Endodermal cell (in vitro differentiated cells): Measurements from ENCODE around the gene NSA2. TPM values are rescaled to one million over a fixed set of nuclear protein-coding genes. Genes with fewer than 3 reads are reported as not detected.
A peak's percentile ranks its signal among the peaks of the same experiment; 100 is the strongest.

Experiments
- DNase-seq: peaks from one replicate; pipeline ENCODE4 v3.0.0-alpha.2; 2017
- H3K27ac ChIP-seq: 2 replicates; pipeline ENCODE4 v1.5.1; 2013; ENCODE audit warnings: mild to moderate bottlenecking, low read depth, low read length, moderate library complexity
- H3K27me3 ChIP-seq: 2 replicates; pipeline ENCODE4 v1.6.1; 2013; ENCODE audit warnings: mild to moderate bottlenecking, low read length, moderate library complexity; ENCODE audit not compliant: insufficient read depth, control insufficient read depth, poor library complexity, severe bottlenecking
- H3K36me3 ChIP-seq: 2 replicates; pipeline ENCODE4 v1.7.0; 2013; ENCODE audit warnings: mild to moderate bottlenecking, low read length, moderate library complexity; ENCODE audit not compliant: control insufficient read depth, insufficient read depth
- H3K4me1 ChIP-seq: one replicate; pipeline ENCODE4 v1.7.0; 2013; ENCODE audit warnings: low read length; ENCODE audit not compliant: control insufficient read depth, insufficient read depth
- H3K4me3 ChIP-seq: 2 replicates; pipeline ENCODE4 v1.5.1; 2013; ENCODE audit warnings: mild to moderate bottlenecking, low read length, moderate library complexity
- H3K9ac ChIP-seq: 2 replicates; pipeline ENCODE4 v1.6.1; 2013; ENCODE audit warnings: mild to moderate bottlenecking, low read length, moderate library complexity; ENCODE audit not compliant: poor library complexity, severe bottlenecking; ENCODE audit errors: extremely low read depth
- H3K9me3 ChIP-seq: 2 replicates; pipeline ENCODE4 v1.6.1; 2013; ENCODE audit warnings: mild to moderate bottlenecking, low read length, moderate library complexity; ENCODE audit not compliant: control insufficient read depth
- H3K27ac Mint-ChIP-seq: 2 replicates; pipeline ENCODE4 v1.8.0; 2020; ENCODE audit warnings: mixed read lengths
- H3K27me3 Mint-ChIP-seq: 2 replicates; pipeline ENCODE4 v1.8.0; 2021; ENCODE audit warnings: mild to moderate bottlenecking, mixed read lengths; ENCODE audit not compliant: insufficient read depth
- H3K36me3 Mint-ChIP-seq: 2 replicates; pipeline ENCODE4 v1.8.0; 2020; ENCODE audit warnings: low read depth, mixed read lengths
- H3K4me1 Mint-ChIP-seq: 2 replicates; pipeline ENCODE4 v1.8.0; 2020; ENCODE audit warnings: mixed read lengths
- H3K4me3 Mint-ChIP-seq: 2 replicates; pipeline ENCODE4 v1.8.0; 2020; ENCODE audit warnings: mild to moderate bottlenecking, moderate library complexity, mixed read lengths
- H3K9me3 Mint-ChIP-seq: 2 replicates; pipeline ENCODE4 v1.8.0; 2020; ENCODE audit warnings: mild to moderate bottlenecking, mixed read lengths
- WGBS, 2 experiments: methylation state at CpG; one replicate each; pipeline versions ENCODE4 v1.1.5 to v1.1.7; 2013; ENCODE audit warnings: missing lambda C conversion rate in 2 of 2, mixed read lengths in 1 of 2; ENCODE audit not compliant: insufficient coverage in 1 of 2, insufficient read length in 1 of 2; 5-methylcytosine and 5-hydroxymethylcytosine counted together
- total RNA-seq, 2 donors: library from RNA; stranded (reverse); fragmentation: NEBNext Ultra II Directional in 1 of 2; extraction: Animal tissue kit (Norgen Biotek cat#: 25700) in 1 of 2; gene quantifications; 2 replicates in 1 of 2; 3 replicates in 1 of 2; pipeline ENCODE4 v1.2.1, GENCODE V29; 2021
- TF ChIP-seq, protein P1 (sequence below): fragments of 200-600 bp; sonication (generic); conservative IDR thresholded peaks from 2 replicates; pipeline ENCODE4 v1.5.0; 2021; ENCODE audit warnings: antibody characterized with exemption, mild to moderate bottlenecking

Gene NSA2
- total RNA-seq, 2 donors from 2014 or later: 53.1 to 62.8 TPM

GRCh38 chr5:74761241-74761640 lies 5.8 kb upstream of the NSA2 start:
- WGBS, 2 experiments: 100% methylated on average over 1 of the region's 1 CpG; no CpG with 5 or more reads in 1 of the 2 experiments
- Histone ChIP-seq H3K4me3 (no peak overlapping the region), H3K27me3 (no peaks in the 10 kb centered on the region), H3K9ac (no peak overlapping the region), H3K27ac (no peak overlapping the region), H3K4me1 (peaks cover 14% of the 10 kb centered on the region), H3K36me3 (peaks cover 53% of the 10 kb centered on the region), H3K9me3 (peaks cover 11% of the 10 kb centered on the region)
- Mint-ChIP-seq H3K27me3 (no peaks in the 10 kb centered on the region), H3K27ac (no peak overlapping the region), H3K4me3 (no peak overlapping the region), H3K4me1 (peaks cover 30% of the 10 kb centered on the region), H3K9me3 (peaks cover 5% of the 10 kb centered on the region), H3K36me3 (peaks cover 39% of the 10 kb centered on the region)
- DNase-seq: no peak
- TF ChIP-seq, protein P1, sequence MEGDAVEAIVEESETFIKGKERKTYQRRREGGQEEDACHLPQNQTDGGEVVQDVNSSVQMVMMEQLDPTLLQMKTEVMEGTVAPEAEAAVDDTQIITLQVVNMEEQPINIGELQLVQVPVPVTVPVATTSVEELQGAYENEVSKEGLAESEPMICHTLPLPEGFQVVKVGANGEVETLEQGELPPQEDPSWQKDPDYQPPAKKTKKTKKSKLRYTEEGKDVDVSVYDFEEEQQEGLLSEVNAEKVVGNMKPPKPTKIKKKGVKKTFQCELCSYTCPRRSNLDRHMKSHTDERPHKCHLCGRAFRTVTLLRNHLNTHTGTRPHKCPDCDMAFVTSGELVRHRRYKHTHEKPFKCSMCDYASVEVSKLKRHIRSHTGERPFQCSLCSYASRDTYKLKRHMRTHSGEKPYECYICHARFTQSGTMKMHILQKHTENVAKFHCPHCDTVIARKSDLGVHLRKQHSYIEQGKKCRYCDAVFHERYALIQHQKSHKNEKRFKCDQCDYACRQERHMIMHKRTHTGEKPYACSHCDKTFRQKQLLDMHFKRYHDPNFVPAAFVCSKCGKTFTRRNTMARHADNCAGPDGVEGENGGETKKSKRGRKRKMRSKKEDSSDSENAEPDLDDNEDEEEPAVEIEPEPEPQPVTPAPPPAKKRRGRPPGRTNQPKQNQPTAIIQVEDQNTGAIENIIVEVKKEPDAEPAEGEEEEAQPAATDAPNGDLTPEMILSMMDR: peak; percentile 34

DNA sequence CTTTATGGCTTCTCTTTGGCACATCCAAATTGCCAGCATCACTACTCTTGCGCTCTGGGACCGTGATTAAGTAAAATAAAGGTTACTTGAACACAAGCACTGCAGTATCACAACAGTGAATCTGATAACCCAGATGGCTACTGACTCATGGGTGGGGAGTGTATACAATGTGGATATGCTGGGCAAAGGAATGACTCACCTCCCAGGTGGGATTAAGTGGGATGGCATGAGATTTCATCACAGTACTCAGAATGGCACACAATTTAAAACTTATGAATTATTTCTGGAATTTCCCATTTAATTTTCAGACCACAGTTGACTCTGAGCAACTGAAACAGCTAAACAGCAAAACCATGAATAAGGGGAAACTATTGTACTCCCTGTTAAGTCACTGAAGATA lies 4.5 kb upstream of the NSA2 start:
- Mint-ChIP-seq H3K27me3 (no peaks in the 10 kb centered on the region), H3K4me3 (no peak overlapping the region), H3K4me1 (peaks cover 30% of the 10 kb centered on the region), H3K27ac (peak overlapping the region; percentile 28), H3K36me3 (peaks cover 26% of the 10 kb centered on the region), H3K9me3 (no peaks in the 10 kb centered on the region)
- Histone ChIP-seq H3K9ac (no peak overlapping the region), H3K4me3 (peak overlapping the region; percentile 32), H3K4me1 (peaks cover 14% of the 10 kb centered on the region), H3K27me3 (no peaks in the 10 kb centered on the region), H3K27ac (no peak overlapping the region), H3K9me3 (no peaks in the 10 kb centered on the region), H3K36me3 (peaks cover 39% of the 10 kb centered on the region)
- 94% methylated on average over 2 of the region's 2 CpGs for WGBS, 2 experiments
- DNase-seq: no peak
- TF ChIP-seq, protein P1: no peak

DNA sequence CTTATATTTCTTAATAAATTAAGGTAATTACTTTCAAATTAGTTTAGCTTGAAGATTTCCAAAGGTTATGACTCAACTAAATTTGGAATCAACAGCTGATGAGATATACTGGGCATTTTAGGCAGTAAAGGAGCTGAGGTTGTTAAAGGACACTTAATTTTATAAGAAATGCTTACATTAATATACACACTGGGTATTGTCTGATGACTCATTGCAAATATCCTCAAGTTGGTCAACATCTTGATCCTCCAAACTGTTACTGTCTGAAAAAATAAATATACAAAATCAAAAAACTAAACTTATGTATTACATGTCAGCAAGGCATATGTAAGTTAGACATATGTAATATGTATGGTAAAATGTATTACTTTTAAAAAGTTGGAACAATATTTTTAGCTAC lies 3.5 kb upstream of the NSA2 start:
- Mint-ChIP-seq H3K4me1 (peaks cover 34% of the 10 kb centered on the region), H3K27me3 (no peaks in the 10 kb centered on the region), H3K9me3 (no peaks in the 10 kb centered on the region), H3K27ac (no peak overlapping the region), H3K4me3 (no peak overlapping the region), H3K36me3 (peaks cover 18% of the 10 kb centered on the region)
- Histone ChIP-seq H3K27ac (no peak overlapping the region), H3K4me1 (peaks cover 14% of the 10 kb centered on the region), H3K27me3 (no peaks in the 10 kb centered on the region), H3K36me3 (peaks cover 30% of the 10 kb centered on the region), H3K9ac (no peak overlapping the region), H3K9me3 (no peaks in the 10 kb centered on the region), H3K4me3 (peak overlapping the region; percentile 98)
- TF ChIP-seq, protein P1: no peak
- DNase-seq: no peak
